Endodermal cell (in vitro differentiated cells): ENCODE measurements around the gene NTSR1. TPM values are rescaled to one million over a fixed set of nuclear protein-coding genes. Genes with fewer than 3 reads are reported as not detected.

Experiments used
- DNase-seq: peaks from one replicate; pipeline ENCODE4 v3.0.0-alpha.2; 2017
- H3K27ac ChIP-seq: 2 replicates; pipeline ENCODE4 v1.5.1; 2013; ENCODE audit warnings: mild to moderate bottlenecking, low read depth, low read length, moderate library complexity
- H3K27me3 ChIP-seq: 2 replicates; pipeline ENCODE4 v1.6.1; 2013; ENCODE audit warnings: mild to moderate bottlenecking, low read length, moderate library complexity; ENCODE audit not compliant: insufficient read depth, control insufficient read depth, poor library complexity, severe bottlenecking
- H3K36me3 ChIP-seq: 2 replicates; pipeline ENCODE4 v1.7.0; 2013; ENCODE audit warnings: mild to moderate bottlenecking, low read length, moderate library complexity; ENCODE audit not compliant: control insufficient read depth, insufficient read depth
- H3K4me1 ChIP-seq: one replicate; pipeline ENCODE4 v1.7.0; 2013; ENCODE audit warnings: low read length; ENCODE audit not compliant: control insufficient read depth, insufficient read depth
- H3K4me3 ChIP-seq: 2 replicates; pipeline ENCODE4 v1.5.1; 2013; ENCODE audit warnings: mild to moderate bottlenecking, low read length, moderate library complexity
- H3K9ac ChIP-seq: 2 replicates; pipeline ENCODE4 v1.6.1; 2013; ENCODE audit warnings: mild to moderate bottlenecking, low read length, moderate library complexity; ENCODE audit not compliant: poor library complexity, severe bottlenecking; ENCODE audit errors: extremely low read depth
- H3K9me3 ChIP-seq: 2 replicates; pipeline ENCODE4 v1.6.1; 2013; ENCODE audit warnings: mild to moderate bottlenecking, low read length, moderate library complexity; ENCODE audit not compliant: control insufficient read depth
- H3K27ac Mint-ChIP-seq: 2 replicates; pipeline ENCODE4 v1.8.0; 2020; ENCODE audit warnings: mixed read lengths
- H3K27me3 Mint-ChIP-seq: 2 replicates; pipeline ENCODE4 v1.8.0; 2021; ENCODE audit warnings: mild to moderate bottlenecking, mixed read lengths; ENCODE audit not compliant: insufficient read depth
- H3K36me3 Mint-ChIP-seq: 2 replicates; pipeline ENCODE4 v1.8.0; 2020; ENCODE audit warnings: low read depth, mixed read lengths
- H3K4me1 Mint-ChIP-seq: 2 replicates; pipeline ENCODE4 v1.8.0; 2020; ENCODE audit warnings: mixed read lengths
- H3K4me3 Mint-ChIP-seq: 2 replicates; pipeline ENCODE4 v1.8.0; 2020; ENCODE audit warnings: mild to moderate bottlenecking, moderate library complexity, mixed read lengths
- H3K9me3 Mint-ChIP-seq: 2 replicates; pipeline ENCODE4 v1.8.0; 2020; ENCODE audit warnings: mild to moderate bottlenecking, mixed read lengths
- WGBS, 2 experiments: methylation state at CpG; one replicate each; pipeline versions ENCODE4 v1.1.5 to v1.1.7; 2013; ENCODE audit warnings: missing lambda C conversion rate in 2 of 2, mixed read lengths in 1 of 2; ENCODE audit not compliant: insufficient coverage in 1 of 2, insufficient read length in 1 of 2; 5-methylcytosine and 5-hydroxymethylcytosine counted together
- total RNA-seq, 2 donors: library from RNA; stranded (reverse); fragmentation: NEBNext Ultra II Directional in 1 of 2; extraction: Animal tissue kit (Norgen Biotek cat#: 25700) in 1 of 2; gene quantifications; 2 replicates in 1 of 2; 3 replicates in 1 of 2; pipeline ENCODE4 v1.2.1, GENCODE V29; 2021
- TF ChIP-seq, protein P1 (sequence below): fragments of 200-600 bp; sonication (generic); conservative IDR thresholded peaks from 2 replicates; pipeline ENCODE4 v1.5.0; 2021; ENCODE audit warnings: antibody characterized with exemption, mild to moderate bottlenecking

Gene NTSR1
- total RNA-seq, 2 donors from 2014 or later = 0.11 to 0.62 TPM

DNA sequence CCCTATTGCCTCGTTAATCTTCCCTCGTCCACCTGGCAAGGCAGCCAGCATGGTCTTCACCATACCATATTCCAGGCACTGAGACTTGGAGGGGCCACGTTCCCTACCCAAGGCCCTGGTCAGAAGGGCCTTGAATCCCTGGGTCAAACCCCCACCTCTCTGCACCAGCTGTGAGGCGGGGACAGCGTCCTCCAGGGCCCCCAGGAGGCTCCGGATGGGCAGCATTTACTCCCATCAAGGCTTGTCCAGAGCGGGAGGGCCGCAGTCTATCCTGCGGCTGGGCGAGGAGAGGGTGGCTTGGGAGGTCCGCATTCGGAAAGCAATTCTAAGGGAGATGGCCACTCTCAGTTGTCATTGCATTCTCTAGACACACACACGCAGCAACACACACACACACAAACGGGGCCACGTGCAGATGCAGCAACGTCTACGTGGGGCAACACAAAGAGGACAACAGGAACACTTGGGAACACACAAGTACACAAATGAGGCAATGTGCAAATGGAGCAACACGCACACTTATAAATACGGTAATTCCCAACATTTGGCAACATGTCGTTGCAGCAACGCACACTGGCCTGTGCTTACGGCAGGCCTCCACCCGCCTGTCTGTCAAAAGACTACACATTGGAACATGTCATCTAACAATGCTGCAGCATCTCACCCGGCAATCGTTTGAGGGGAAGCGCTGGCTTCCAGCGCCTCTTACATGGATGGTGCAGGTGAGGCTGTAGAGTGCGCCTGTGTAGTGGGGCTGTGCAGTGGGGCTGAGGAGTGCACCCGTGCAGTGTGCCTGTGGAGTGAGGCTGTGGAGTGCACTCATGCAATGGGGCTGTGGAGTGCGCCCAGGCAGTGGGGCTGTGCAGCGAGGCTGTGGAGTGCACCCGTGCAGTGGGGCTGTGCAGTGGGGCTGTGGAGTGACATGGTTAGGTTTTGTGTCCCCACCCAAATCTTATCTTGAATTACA is 12.9 kb upstream of the NTSR1 start:
- peaks cover 2% of the 10 kb centered on the region for H3K4me1 Mint-ChIP-seq

DNA sequence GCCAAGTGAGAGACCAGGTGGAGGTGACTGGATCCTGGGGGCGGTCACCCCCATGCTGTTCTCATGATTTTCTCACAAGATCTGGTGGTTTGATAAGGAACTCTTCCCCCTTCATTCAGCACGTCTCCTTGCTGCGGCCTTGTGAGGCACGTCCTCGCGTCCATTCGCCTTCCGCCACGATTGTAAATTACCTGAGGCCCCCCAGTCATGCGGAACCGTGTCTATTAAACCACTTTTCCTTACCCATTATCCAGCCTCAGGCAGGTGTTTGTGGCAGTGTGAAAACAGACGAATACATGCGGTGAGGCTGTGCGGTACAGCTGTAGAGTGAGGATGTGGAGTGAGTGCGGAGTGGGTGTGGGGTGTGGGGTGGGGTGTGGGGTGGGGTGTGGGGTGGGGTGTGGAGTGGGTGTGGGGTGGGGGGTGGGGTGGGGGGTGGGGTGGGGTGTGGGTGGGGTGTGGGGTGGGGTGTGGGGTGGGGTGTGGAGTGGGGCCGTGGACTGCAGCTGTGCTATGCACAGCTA is 12.1 kb upstream of the NTSR1 start:
- H3K27me3 ChIP-seq = no peaks in the 10 kb centered on the region
- no peak overlapping the region for H3K9ac ChIP-seq
- no peak overlapping the region for H3K27ac ChIP-seq
- H3K27ac Mint-ChIP-seq = no peak overlapping the region
- no peak overlapping the region for H3K4me3 ChIP-seq
- no peaks in the 10 kb centered on the region for H3K9me3 Mint-ChIP-seq
- no peaks in the 10 kb centered on the region for H3K36me3 Mint-ChIP-seq
- peaks cover 2% of the 10 kb centered on the region for H3K4me1 Mint-ChIP-seq
- no peak for DNase-seq
- H3K4me3 Mint-ChIP-seq = no peak overlapping the region
- TF ChIP-seq, protein P1, sequence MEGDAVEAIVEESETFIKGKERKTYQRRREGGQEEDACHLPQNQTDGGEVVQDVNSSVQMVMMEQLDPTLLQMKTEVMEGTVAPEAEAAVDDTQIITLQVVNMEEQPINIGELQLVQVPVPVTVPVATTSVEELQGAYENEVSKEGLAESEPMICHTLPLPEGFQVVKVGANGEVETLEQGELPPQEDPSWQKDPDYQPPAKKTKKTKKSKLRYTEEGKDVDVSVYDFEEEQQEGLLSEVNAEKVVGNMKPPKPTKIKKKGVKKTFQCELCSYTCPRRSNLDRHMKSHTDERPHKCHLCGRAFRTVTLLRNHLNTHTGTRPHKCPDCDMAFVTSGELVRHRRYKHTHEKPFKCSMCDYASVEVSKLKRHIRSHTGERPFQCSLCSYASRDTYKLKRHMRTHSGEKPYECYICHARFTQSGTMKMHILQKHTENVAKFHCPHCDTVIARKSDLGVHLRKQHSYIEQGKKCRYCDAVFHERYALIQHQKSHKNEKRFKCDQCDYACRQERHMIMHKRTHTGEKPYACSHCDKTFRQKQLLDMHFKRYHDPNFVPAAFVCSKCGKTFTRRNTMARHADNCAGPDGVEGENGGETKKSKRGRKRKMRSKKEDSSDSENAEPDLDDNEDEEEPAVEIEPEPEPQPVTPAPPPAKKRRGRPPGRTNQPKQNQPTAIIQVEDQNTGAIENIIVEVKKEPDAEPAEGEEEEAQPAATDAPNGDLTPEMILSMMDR = no peak
- no peaks in the 10 kb centered on the region for H3K36me3 ChIP-seq
- 89 to 91% methylated on average over 10 to 12 of the region's 16 CpGs for WGBS, 2 experiments
- H3K27me3 Mint-ChIP-seq = no peaks in the 10 kb centered on the region
- H3K9me3 ChIP-seq = no peaks in the 10 kb centered on the region
- no peaks in the 10 kb centered on the region for H3K4me1 ChIP-seq

More for the DNA sequence above, 12.9 kb upstream of the NTSR1 start:
- TF ChIP-seq, protein P1 = no peak
- Histone ChIP-seq H3K4me3 (no peak overlapping the region), H3K4me1 (no peaks in the 10 kb centered on the region), H3K27ac (no peak overlapping the region), H3K9me3 (no peaks in the 10 kb centered on the region), H3K27me3 (no peaks in the 10 kb centered on the region), H3K9ac (no peak overlapping the region), H3K36me3 (no peaks in the 10 kb centered on the region)
- Mint-ChIP-seq H3K4me3 (no peak overlapping the region), H3K27ac (no peak overlapping the region), H3K27me3 (no peaks in the 10 kb centered on the region), H3K36me3 (no peaks in the 10 kb centered on the region), H3K9me3 (no peaks in the 10 kb centered on the region)
- 92 to 93% methylated on average over 25 to 31 of the region's 32 CpGs for WGBS, 2 experiments
- DNase-seq = no peak

DNA sequence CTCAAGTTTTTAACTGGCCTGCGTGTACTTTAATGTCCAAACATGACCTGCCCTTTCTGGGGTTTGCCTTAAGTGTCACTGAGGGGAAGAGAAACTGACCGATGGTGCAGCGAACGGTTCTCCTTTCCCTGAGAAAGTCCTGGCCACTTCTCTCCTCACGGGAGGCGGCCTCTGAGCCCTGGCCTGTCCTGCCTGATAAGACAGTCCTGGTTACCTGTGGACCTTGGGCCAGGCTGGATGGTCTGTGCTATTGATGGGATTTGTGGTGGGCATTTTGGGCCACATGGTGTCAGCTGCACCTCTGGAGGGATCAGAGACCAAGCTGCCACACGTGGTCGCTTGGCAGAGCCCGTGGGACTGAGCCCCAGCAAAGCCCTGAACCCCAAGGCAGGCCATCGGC is 11.6 kb upstream of the NTSR1 start:
- Mint-ChIP-seq H3K27ac (no peak overlapping the region), H3K4me1 (peaks cover 2% of the 10 kb centered on the region), H3K27me3 (no peaks in the 10 kb centered on the region), H3K4me3 (no peak overlapping the region), H3K36me3 (no peaks in the 10 kb centered on the region), H3K9me3 (no peaks in the 10 kb centered on the region)
- TF ChIP-seq, protein P1 = no peak
- Histone ChIP-seq H3K27me3 (no peaks in the 10 kb centered on the region), H3K4me1 (no peaks in the 10 kb centered on the region), H3K9ac (no peak overlapping the region), H3K36me3 (no peaks in the 10 kb centered on the region), H3K9me3 (no peaks in the 10 kb centered on the region), H3K27ac (no peak overlapping the region), H3K4me3 (no peak overlapping the region)
- no peak for DNase-seq
- 91 to 98% methylated on average over 6 to 10 of the region's 10 CpGs for WGBS, 2 experiments
